Uterus (tissue), 2 donors: ENCODE results near the gene E2F4.

Experiments used
- CTCF ChIP-seq, 4 experiments: fragments of 200-600 bp in 2 of 4; fragments of 450-650 bp in 2 of 4; sonication (generic) in 2 of 4; IDR thresholded peaks; one replicate each; pipeline ENCODE4 v1.5.1; 2016 to 2019; ENCODE audit warnings: antibody characterized with exemption in 4 of 4, mild to moderate bottlenecking in 2 of 4, moderate library complexity in 1 of 4
- POLR2A ChIP-seq, 2 donors: fragments of 450-650 bp; IDR thresholded peaks; one replicate each; pipeline ENCODE4 v1.6.1; 2016; ENCODE audit warnings: antibody characterized with exemption in 2 of 2, mild to moderate bottlenecking in 1 of 2, moderate library complexity in 1 of 2

GRCh38 chr16:67150833-67151396, 41.0 kb upstream of the E2F4 start, which contains the start of gene B3GNT9:
- TF ChIP-seq CTCF (IDR thresholded peaks at IDR 0.05) (peak in 1 of 4 experiments; percentile 1), POLR2A (IDR thresholded peaks at IDR 0.05) (peak in 1 of 2 donors; percentile 13)
